CD8-positive, alpha-beta memory T cell (primary cell): ENCODE data around the gene AHRR. TPM values are rescaled to one million over a fixed set of nuclear protein-coding genes. Genes with fewer than 3 reads are reported as not detected.
"Not testable (repeated sequence)": the region's sequence is repeated elsewhere in the genome, so short reads cannot be mapped to it uniquely, and the experiment has no call there.

Source experiments
- CTCF ChIA-PET: fragments of 350-600 bp; sonication (Branson Sonifier 250); formaldehyde crosslinking; loops from one replicate; lab custom pipeline; 2021; ENCODE audit warnings: antibody characterized with exemption; lab: Charles Lee
- POLR2A ChIA-PET: fragments of 350-600 bp; sonication (Branson Sonifier 250); formaldehyde crosslinking; loops from one replicate; lab custom pipeline; 2021; ENCODE audit warnings: antibody characterized with exemption; lab: Charles Lee
- DNase-seq, 5 donors: peaks; one replicate each; pipeline versions ENCODE4 v3.0.0 to v3.0.0-alpha.2; 2020 to 2022; ENCODE audit warnings: mixed read lengths in 1 of 5
- H3K27ac ChIP-seq: one replicate; pipeline ENCODE4 v1.7.0; 2013; ENCODE audit warnings: low read depth, mild to moderate bottlenecking, low read length, moderate library complexity
- H3K27me3 ChIP-seq: 2 replicates; pipeline ENCODE4 v1.7.0; 2013; ENCODE audit warnings: low read length, mild to moderate bottlenecking; ENCODE audit not compliant: insufficient read depth, poor library complexity, severe bottlenecking
- H3K36me3 ChIP-seq: 2 replicates; pipeline ENCODE4 v1.7.0; 2013; ENCODE audit warnings: mild to moderate bottlenecking, low read length, moderate library complexity; ENCODE audit not compliant: insufficient read depth
- H3K4me1 ChIP-seq: 2 replicates; pipeline ENCODE4 v1.7.0; 2013; ENCODE audit warnings: mild to moderate bottlenecking, low read length, moderate library complexity; ENCODE audit not compliant: insufficient read depth
- H3K4me3 ChIP-seq: 2 replicates; pipeline ENCODE4 v1.7.0; 2013; ENCODE audit warnings: mild to moderate bottlenecking, low read length
- H3K9me3 ChIP-seq: 2 replicates; pipeline ENCODE4 v1.7.0; 2013; ENCODE audit warnings: mild to moderate bottlenecking, low read length
- H3K27ac Mint-ChIP-seq, 8 donors: one replicate each; pipeline ENCODE4 v1.8.0; 2020 to 2021; ENCODE audit warnings: mixed read lengths in 8 of 8, mild to moderate bottlenecking in 6 of 8, inconsistent platforms in 3 of 8, moderate library complexity in 3 of 8
- H3K27me3 Mint-ChIP-seq, 2 donors: one replicate each; pipeline ENCODE4 v1.8.0; 2020 to 2021; ENCODE audit warnings: mixed read lengths in 2 of 2, mild to moderate bottlenecking in 1 of 2, moderate library complexity in 1 of 2
- H3K36me3 Mint-ChIP-seq, 3 donors: one replicate each; pipeline ENCODE4 v1.8.0; 2020 to 2021; ENCODE audit warnings: mixed read lengths in 3 of 3, inconsistent platforms in 1 of 3, mild to moderate bottlenecking in 1 of 3
- H3K4me1 Mint-ChIP-seq, 3 donors: one replicate each; pipeline ENCODE4 v1.8.0; 2020 to 2021; ENCODE audit warnings: mixed read lengths in 3 of 3, inconsistent platforms in 1 of 3, mild to moderate bottlenecking in 1 of 3
- H3K4me3 Mint-ChIP-seq, 7 donors: one replicate each; pipeline ENCODE4 v1.8.0; 2020 to 2021; ENCODE audit warnings: mixed read lengths in 7 of 7, mild to moderate bottlenecking in 6 of 7, moderate library complexity in 4 of 7, inconsistent platforms in 2 of 7
- H3K9me3 Mint-ChIP-seq, 5 donors: one replicate each; pipeline ENCODE4 v1.8.0; 2020 to 2022; ENCODE audit warnings: mixed read lengths in 5 of 5, mild to moderate bottlenecking in 3 of 5, moderate library complexity in 2 of 5, inconsistent platforms in 1 of 5
- polyA plus RNA-seq: library from polyadenylated mRNA; unstranded; fragments of 300-500 nt; fragmentation: Illumina TruSeq; gene quantifications from one replicate; pipeline ENCODE4 v1.2.3, GENCODE V29; 2021
- total RNA-seq, 2 experiments: library from RNA; stranded (reverse); gene quantifications; one replicate each; pipeline ENCODE4 v1.2.3, GENCODE V29; 2021

The AHRR gene
- total and polyA plus RNA-seq, 3 experiments from 2014 or later: 31.7 to 38.2 TPM; not detected in 1

DNA sequence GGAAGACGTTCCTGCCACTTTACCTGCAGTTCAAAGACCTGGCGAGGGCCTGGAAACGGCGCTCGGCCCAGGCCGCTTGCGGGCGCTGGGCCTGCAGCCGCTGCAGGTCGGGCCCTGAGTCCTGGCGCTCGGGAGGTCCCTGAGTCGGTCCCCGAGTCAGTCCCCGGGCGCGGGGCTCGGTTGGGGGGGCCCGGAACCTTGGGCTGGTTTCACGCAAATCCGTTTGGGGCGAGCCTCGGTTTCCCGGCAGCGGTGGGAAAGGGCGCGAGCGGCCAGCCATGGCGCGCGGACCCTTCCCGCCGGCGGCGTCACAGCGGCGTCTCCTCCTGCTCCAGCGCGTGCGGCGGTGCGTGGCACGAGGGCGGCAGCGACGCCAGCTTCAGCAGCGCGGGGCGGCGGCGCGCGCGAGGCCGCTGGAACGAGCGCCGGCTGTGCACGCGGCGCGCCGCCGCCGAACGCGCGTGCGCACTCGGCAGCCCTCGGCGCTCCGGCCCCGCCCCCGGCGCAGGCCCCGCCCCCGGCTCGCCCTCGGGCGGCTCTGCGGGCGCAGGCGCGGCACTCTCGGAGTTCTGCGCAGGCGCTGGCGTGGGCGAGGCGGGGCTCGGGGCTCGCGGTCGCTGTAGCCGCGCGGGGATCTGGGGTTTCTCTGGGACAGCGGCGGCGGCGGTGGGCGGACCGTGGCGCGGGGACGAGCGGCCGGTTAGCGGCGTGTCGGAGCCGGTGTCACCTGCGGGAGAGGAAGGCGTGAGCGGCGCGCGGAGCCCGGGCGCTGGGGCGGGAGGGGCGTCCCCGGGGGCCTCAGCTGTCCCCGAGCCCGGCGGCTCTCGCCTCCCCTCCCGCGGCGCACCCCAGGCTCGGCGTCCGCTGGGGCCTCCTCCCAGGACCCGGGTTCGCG is 151.4 kb downstream of the AHRR start:
- Histone ChIP-seq H3K36me3 (no peaks in the 10 kb centered on the region), H3K4me3 (peak overlapping the region; percentile 78), H3K27me3 (peaks cover 7% of the 10 kb centered on the region), H3K9me3 (no peaks in the 10 kb centered on the region), H3K27ac (peak overlapping the region; percentile 83), H3K4me1 (peaks cover 21% of the 10 kb centered on the region)
- peak overlapping the region; percentile 76 to 95 (median 81) for H3K4me3 Mint-ChIP-seq
- peak overlapping the region in 3 of 8 donors; percentile 47 to 81 (median 60) for H3K27ac Mint-ChIP-seq
- H3K9me3 Mint-ChIP-seq: no peaks in the 10 kb centered on the region
- H3K4me1 Mint-ChIP-seq: peaks cover 7 to 32% (median 12%) of the 10 kb centered on the region in 3 donors
- DNase-seq: peak; percentile 82 to 91 (median 89)
- POLR2A ChIA-PET: interaction anchor here (1.3 to 1.6 kb wide), 3 partner anchors 26 to 72 kb away, joined by 3 to 6 read pairs (median 3); partner anchors contain the start of gene EXOC3
- H3K36me3 Mint-ChIP-seq: peaks cover 0 to 17% (median 0%) of the 10 kb centered on the region in 3 donors
- CTCF ChIA-PET: interaction anchor here (1.4 to 1.7 kb wide), 3 partner anchors 26 to 71 kb away, joined by 3 to 8 read pairs (median 3); no protein-coding TSS in a partner anchor
- peaks cover 8 to 12% of the 10 kb centered on the region in 2 donors for H3K27me3 Mint-ChIP-seq

GRCh38 chr5:473551-474192 is 152.2 kb downstream of the AHRR start:
- H3K4me1 Mint-ChIP-seq: peaks cover 7 to 32% (median 12%) of the 10 kb centered on the region in 3 donors
- peak overlapping the region; percentile 78 for H3K4me3 ChIP-seq
- H3K36me3 Mint-ChIP-seq: peaks cover 0 to 17% (median 0%) of the 10 kb centered on the region in 3 donors
- ChIA-PET POLR2A (interaction anchor here (1.4 to 1.6 kb wide), 2 partner anchors 27 to 71 kb away, joined by 3 read pairs; no protein-coding TSS in a partner anchor), CTCF (interaction anchor here (1.4 to 1.7 kb wide), 3 partner anchors 27 to 71 kb away, joined by 3 to 8 read pairs (median 3); no protein-coding TSS in a partner anchor)
- no peaks in the 10 kb centered on the region for H3K36me3 ChIP-seq
- no peaks in the 10 kb centered on the region for H3K9me3 Mint-ChIP-seq
- peaks cover 21% of the 10 kb centered on the region for H3K4me1 ChIP-seq
- no peaks in the 10 kb centered on the region for H3K9me3 ChIP-seq
- H3K27ac Mint-ChIP-seq: peak overlapping the region in 4 of 8 donors; percentile 45 to 64 (median 56)
- H3K27ac ChIP-seq: no peak overlapping the region
- peaks cover 8 to 12% of the 10 kb centered on the region in 2 donors for H3K27me3 Mint-ChIP-seq
- peak in 3 of 5 donors; percentile 26 to 56 (median 34) for DNase-seq
- peak overlapping the region; percentile 76 to 91 (median 83) for H3K4me3 Mint-ChIP-seq
- peaks cover 7% of the 10 kb centered on the region for H3K27me3 ChIP-seq

GRCh38 chr5:474232-474839 is 152.8 kb downstream of the AHRR start:
- H3K9me3 ChIP-seq, H3K27me3 ChIP-seq, H3K36me3 ChIP-seq, H3K4me3 ChIP-seq, H3K9me3 Mint-ChIP-seq, H3K27ac ChIP-seq: not testable (repeated sequence)
- peak in 1 of 5 donors; percentile 22 for DNase-seq
- H3K27me3 Mint-ChIP-seq: peaks cover 8 to 12% of the 10 kb centered on the region in 2 donors
- peaks cover 0 to 17% (median 0%) of the 10 kb centered on the region in 3 donors for H3K36me3 Mint-ChIP-seq
- CTCF ChIA-PET: interaction anchor here (1.4 to 1.7 kb wide), 2 partner anchors 28 to 30 kb away, joined by 3 to 8 read pairs; no protein-coding TSS in a partner anchor
- H3K4me1 ChIP-seq: peaks cover 21% of the 10 kb centered on the region
- H3K27ac Mint-ChIP-seq: peak overlapping the region in 1 of 8 donors; percentile 58
- peak overlapping the region; percentile 67 to 91 (median 82) for H3K4me3 Mint-ChIP-seq
- peaks cover 7 to 32% (median 12%) of the 10 kb centered on the region in 3 donors for H3K4me1 Mint-ChIP-seq
- POLR2A ChIA-PET: interaction anchor here (1.4 kb wide), 1 partner anchor 28 kb away, joined by 3 read pairs; no protein-coding TSS in a partner anchor

DNA sequence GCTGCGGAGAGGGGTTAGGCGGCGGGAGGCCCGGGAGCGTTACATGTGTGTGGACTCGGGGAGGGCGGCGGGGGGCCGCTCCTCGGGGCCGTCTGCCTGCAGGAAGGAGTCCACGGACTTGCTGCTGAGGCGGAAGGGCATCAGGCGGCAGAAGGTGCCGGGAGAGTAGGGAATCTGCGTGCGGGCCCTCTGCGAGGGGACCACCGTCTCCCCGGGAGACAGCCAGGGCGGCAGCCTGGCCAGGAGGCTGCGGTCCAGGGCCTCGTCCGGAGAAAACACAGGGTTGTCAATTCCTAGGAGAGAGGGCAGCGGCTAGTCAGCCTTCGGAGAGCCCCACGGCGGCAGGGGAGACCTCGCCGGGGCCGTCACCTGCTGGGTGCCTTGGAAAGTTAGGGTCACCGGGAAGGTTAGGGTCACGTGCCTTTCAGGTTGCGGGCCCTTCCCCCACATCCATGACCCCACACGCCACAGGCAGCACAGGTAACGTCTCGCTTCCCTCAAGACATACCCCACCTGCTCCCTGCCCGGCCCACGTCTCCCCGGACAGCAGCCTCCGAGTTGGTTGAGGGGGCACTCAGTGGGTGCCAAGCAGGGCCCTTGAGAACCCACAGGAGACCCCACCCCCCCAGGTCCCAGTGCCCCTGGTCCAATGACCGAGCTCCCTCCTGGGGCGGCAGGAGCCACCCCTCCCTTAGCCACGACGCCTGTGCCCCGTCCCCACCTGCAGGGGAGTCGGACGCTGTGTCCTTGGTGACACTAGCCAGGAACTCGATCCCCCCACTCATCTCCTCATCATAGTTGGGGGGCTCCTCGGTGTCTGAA is 153.5 kb downstream of the AHRR start:
- no peaks in the 10 kb centered on the region for H3K36me3 ChIP-seq
- Mint-ChIP-seq H3K27me3 (peaks cover 8 to 12% of the 10 kb centered on the region in 2 donors), H3K27ac (peak overlapping the region in 1 of 8 donors; percentile 58), H3K9me3 (no peaks in the 10 kb centered on the region), H3K36me3 (peaks cover 0 to 10% (median 0%) of the 10 kb centered on the region in 3 donors), H3K4me1 (peaks cover 7 to 28% (median 12%) of the 10 kb centered on the region in 3 donors), H3K4me3 (peak overlapping the region; percentile 13 to 72 (median 68))
- peaks cover 7% of the 10 kb centered on the region for H3K27me3 ChIP-seq
- H3K4me1 ChIP-seq: peaks cover 21% of the 10 kb centered on the region
- no peaks in the 10 kb centered on the region for H3K9me3 ChIP-seq
- no peak overlapping the region for H3K27ac ChIP-seq
- no peak overlapping the region for H3K4me3 ChIP-seq
- ChIA-PET CTCF (no interaction called here), POLR2A (no interaction called here)
- peak in 1 of 5 donors; percentile 53 for DNase-seq

GRCh38 chr5:475704-476101 is 154.2 kb downstream of the AHRR start:
- no peaks in the 10 kb centered on the region for H3K9me3 Mint-ChIP-seq

DNA sequence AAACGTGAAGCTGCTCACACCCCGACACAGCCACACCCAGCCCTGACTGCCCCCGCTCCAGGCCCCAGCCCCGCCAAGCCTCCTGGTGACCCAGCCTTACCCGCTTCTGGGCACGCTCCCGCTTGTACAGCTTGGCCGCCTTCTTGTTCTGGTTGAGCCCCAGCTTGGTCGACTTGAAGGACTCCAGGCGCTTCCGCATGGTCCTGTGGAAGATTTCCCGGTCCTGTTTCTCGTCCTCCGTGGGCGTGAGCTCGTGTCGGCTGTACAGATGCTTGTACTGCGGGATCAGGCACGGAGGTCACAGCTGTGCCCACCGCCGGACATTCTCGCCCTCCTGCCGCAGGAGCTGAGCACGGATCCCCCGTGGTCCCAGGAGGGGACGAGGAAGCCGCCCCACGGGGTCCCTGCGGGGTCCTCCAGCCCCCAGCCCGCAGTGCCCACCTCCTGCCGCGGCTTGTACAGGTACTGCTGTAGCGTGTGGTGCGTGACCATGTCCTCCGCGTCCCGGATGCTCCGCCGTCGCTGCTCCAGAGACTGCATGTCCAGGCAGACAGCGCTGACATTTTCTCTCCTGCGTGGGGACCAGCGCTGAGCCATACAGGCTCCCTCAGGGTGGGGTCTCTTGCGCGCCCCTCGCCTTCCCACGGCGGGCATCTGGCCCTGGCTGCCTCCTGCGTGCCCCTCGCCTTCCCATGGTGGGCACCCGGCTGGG is 154.7 kb downstream of the AHRR start:
- H3K4me1 Mint-ChIP-seq: peaks cover 7 to 17% (median 9%) of the 10 kb centered on the region in 3 donors
- peaks cover 17% of the 10 kb centered on the region for H3K4me1 ChIP-seq
- H3K9me3 Mint-ChIP-seq: no peaks in the 10 kb centered on the region
- CTCF ChIA-PET: no interaction called here
- H3K4me3 Mint-ChIP-seq: peak overlapping the region in 2 of 7 donors; percentile 50 to 61
- peaks cover 7% of the 10 kb centered on the region for H3K27me3 ChIP-seq
- peaks cover 9 to 16% of the 10 kb centered on the region in 2 donors for H3K27me3 Mint-ChIP-seq
- POLR2A ChIA-PET: interaction anchor here (0.6 kb wide), 1 partner anchor 17 kb away, joined by 3 read pairs; no protein-coding TSS in a partner anchor
- H3K36me3 ChIP-seq: no peaks in the 10 kb centered on the region
- H3K4me3 ChIP-seq: no peak overlapping the region
- H3K36me3 Mint-ChIP-seq: peaks cover 0 to 5% (median 0%) of the 10 kb centered on the region in 3 donors
- DNase-seq: no peak
- no peak overlapping the region for H3K27ac Mint-ChIP-seq
- no peaks in the 10 kb centered on the region for H3K9me3 ChIP-seq
- no peak overlapping the region for H3K27ac ChIP-seq

More at GRCh38 chr5:475704-476101, 154.2 kb downstream of the AHRR start:
- ChIA-PET CTCF (no interaction called here), POLR2A (interaction anchor here (0.6 kb wide), 1 partner anchor 17 kb away, joined by 3 read pairs; no protein-coding TSS in a partner anchor)
- peak overlapping the region in 5 of 7 donors; percentile 32 to 67 (median 47) for H3K4me3 Mint-ChIP-seq
- DNase-seq: peak in 1 of 5 donors; percentile 41
- H3K36me3 Mint-ChIP-seq: peaks cover 0 to 6% (median 0%) of the 10 kb centered on the region in 3 donors
- H3K4me3 ChIP-seq: no peak overlapping the region
- no peak overlapping the region for H3K27ac Mint-ChIP-seq
- peaks cover 7% of the 10 kb centered on the region for H3K27me3 ChIP-seq
- H3K4me1 ChIP-seq: peaks cover 21% of the 10 kb centered on the region
- H3K9me3 ChIP-seq: no peaks in the 10 kb centered on the region
- peaks cover 8 to 13% of the 10 kb centered on the region in 2 donors for H3K27me3 Mint-ChIP-seq
- H3K4me1 Mint-ChIP-seq: peaks cover 7 to 22% (median 11%) of the 10 kb centered on the region in 3 donors
- H3K27ac ChIP-seq: no peak overlapping the region
- no peaks in the 10 kb centered on the region for H3K36me3 ChIP-seq
